GM18907 (cell line): ENCODE measurements around the gene SORBS1.

Experiments used
- ATAC-seq: cut with Tn5 transposase; IDR thresholded peaks from one replicate; pipeline ENCODE4 v1.9.1; 2021; ENCODE audit warnings: mild to moderate bottlenecking, moderate library complexity; ENCODE audit not compliant: unreplicated experiment

The SORBS1 gene

GRCh38 chr10:95542330-95542729, 18.8 kb downstream of the SORBS1 start:
- ATAC-seq, result no peak

GRCh38 chr10:95540514-95541052, 20.6 kb downstream of the SORBS1 start:
- no peak for ATAC-seq

- no peak for ATAC-seq
Observed at GRCh38 chr10:95539560-95540284, 21.4 kb downstream of the SORBS1 start.

- no peak for ATAC-seq
Observed at GRCh38 chr10:95538412-95538811, 22.8 kb downstream of the SORBS1 start.

GRCh38 chr10:95537542-95537927, 23.6 kb downstream of the SORBS1 start:
- ATAC-seq, result no peak

GRCh38 chr10:95536894-95537541, 24.2 kb downstream of the SORBS1 start:
- no peak for ATAC-seq

- no peak for ATAC-seq
Observed at GRCh38 chr10:95536017-95536416, 25.2 kb downstream of the SORBS1 start.

GRCh38 chr10:95535526-95535925, 25.6 kb downstream of the SORBS1 start:
- no peak for ATAC-seq

- no peak for ATAC-seq
Observed at GRCh38 chr10:95533590-95533989, 27.6 kb downstream of the SORBS1 start.

- ATAC-seq, result no peak
Observed at GRCh38 chr10:95532536-95532935, 28.6 kb downstream of the SORBS1 start.

GRCh38 chr10:95531994-95532399, 29.2 kb downstream of the SORBS1 start:
- ATAC-seq, result no peak

GRCh38 chr10:95531058-95531809, 29.9 kb downstream of the SORBS1 start:
- no peak for ATAC-seq

- no peak for ATAC-seq
Observed at GRCh38 chr10:95530561-95530960, 30.6 kb downstream of the SORBS1 start.

- ATAC-seq, result no peak
Observed at GRCh38 chr10:95530029-95530428, 31.1 kb downstream of the SORBS1 start.

GRCh38 chr10:95526044-95526443, 35.1 kb downstream of the SORBS1 start:
- ATAC-seq, result no peak

GRCh38 chr10:95525033-95525418, 36.1 kb downstream of the SORBS1 start:
- no peak for ATAC-seq

- no peak for ATAC-seq
Observed at GRCh38 chr10:95524358-95525032, 36.7 kb downstream of the SORBS1 start.

- ATAC-seq, result no peak
Observed at GRCh38 chr10:95522117-95522516, 39.1 kb downstream of the SORBS1 start.

GRCh38 chr10:95520617-95521016, 40.6 kb downstream of the SORBS1 start:
- no peak for ATAC-seq

- ATAC-seq, result no peak
Observed at GRCh38 chr10:95518455-95519452, 42.4 kb downstream of the SORBS1 start.
